ENCODE data around the gene TEX13B. TPM values are rescaled to one million over a fixed set of nuclear protein-coding genes. Genes with fewer than 3 reads are reported as not detected.

TEX13B gene
- total RNA-seq, 1 donor from 2014 or later: not detected

DNA sequence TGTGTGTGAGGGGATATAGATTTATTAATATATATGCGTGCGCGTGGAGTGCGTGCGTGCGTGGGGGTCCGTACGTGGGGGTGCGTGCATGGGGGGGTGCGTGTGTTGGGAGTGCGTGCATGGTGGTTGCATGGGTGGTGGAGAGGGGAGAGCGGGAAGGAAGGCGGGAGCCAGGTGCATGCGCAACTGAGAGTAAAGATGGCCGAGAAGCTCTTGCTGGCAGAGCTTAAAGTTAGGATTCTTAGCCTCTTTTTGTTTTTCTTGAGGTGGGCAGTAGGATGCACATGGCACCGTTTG lies 45.8 kb downstream of the TEX13B start:
- DNase-seq (ENCODE audit: low read depth): no peak

DNA sequence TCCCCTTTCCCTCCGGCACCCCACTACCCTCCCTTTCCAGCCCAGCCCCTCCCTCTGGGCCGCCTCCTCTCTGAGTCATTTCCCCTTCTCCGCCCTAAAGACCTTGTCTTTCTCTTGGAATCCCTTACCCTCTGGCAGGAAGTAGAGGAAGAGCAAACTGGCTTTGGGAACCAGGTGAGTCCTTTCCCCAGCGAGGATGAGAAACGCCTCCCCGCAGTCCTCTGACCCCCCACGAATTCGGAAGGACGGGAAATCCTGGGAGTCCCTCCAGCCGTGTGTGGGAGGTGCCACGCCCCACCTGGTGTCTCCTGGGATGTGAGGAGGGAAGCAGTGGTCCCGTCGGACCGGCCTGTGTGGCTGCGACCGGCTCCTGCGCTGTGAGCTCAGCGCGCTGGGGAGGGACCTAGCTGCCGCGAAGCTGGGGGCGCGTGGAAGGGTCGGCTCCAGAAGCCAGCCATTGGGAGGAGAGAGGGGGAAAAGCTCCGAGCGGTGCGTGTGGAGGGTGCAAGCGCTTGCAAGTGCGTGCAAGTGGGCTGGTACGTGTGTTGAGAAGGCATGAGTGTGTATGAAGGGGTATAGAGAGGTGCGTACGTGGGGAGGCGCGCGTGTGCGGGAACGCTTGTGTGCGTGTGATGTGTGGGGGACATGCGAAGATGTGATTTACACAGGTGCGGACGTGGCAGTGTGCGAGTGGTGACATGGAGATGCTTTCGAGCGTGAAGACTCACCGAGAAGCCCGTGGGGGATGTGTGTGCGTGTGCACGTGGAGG lies 46.3 kb downstream of the TEX13B start:
- peak; percentile 15 for DNase-seq (ENCODE audit: low read depth)

DNA sequence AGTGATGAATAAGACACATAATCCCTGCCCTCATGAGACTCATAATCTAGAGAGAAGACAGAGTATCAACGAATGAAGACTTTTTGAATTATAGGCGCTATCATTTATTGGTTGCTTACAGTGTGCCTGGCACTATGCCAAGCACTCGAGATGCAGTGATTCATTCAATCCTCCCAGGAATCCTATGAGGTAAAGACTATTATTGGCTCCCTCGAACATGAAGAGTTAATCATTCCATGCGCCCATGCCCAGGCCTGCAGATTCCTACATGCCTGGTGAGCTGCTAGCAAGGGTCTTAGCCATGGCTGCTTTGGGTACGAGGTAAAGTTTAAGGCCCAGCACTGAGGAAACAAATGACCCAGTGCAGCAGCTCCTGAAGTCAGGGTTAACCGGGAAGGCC lies 47.0 kb downstream of the TEX13B start:
- peak; percentile 72 for DNase-seq (ENCODE audit: low read depth)

DNA sequence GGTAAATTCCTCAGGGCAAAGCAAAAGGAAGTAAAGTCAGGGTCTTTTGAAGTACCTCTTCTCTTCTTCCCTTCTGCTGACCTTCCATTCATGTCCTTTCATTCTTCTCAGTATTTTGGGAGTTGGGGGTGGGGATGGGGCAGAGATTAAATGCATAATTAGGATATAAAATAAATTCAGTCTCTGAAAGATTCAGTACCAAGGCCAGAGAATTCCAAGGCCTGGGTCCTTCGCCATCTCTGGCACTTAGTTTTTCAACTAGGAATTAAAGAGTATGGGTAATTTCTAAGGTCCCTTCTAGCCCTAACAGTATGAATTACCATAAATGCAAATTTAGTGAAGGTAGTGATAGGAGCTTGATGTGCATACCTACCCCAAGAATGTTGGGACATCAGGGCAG lies 47.9 kb downstream of the TEX13B start:
- DNase-seq (ENCODE audit: low read depth): no peak

Other genes with a start within 250 kb of the TEX13B start
- gene TSC22D3, start 206.6 kb downstream of the TEX13B start, total RNA-seq: 31.8 and 82.6 TPM in 2 replicates
- 0.30 TPM in 1 of 2 replicates, not detected in the other for gene NCBP2L, start 204.6 kb downstream of the TEX13B start, total RNA-seq
- gene MID2, start 156.5 kb downstream of the TEX13B start, total RNA-seq: 16.5 and 29.3 TPM in 2 replicates
- gene VSIG1, start 62.7 kb upstream of the TEX13B start, total RNA-seq: 0.85 and 4.0 TPM in 2 replicates
- 95.3 and 110 TPM in 2 replicates for gene PSMD10, start 109.2 kb upstream of the TEX13B start, total RNA-seq
- 18.2 and 22.1 TPM in 2 replicates for gene ATG4A, start 109.4 kb upstream of the TEX13B start, total RNA-seq

Measured in renal cortical epithelial cell (primary cell).